Large intestine (tissue), 3 donors: ENCODE results near the gene HDDC3. TPM values are rescaled to one million over a fixed set of nuclear protein-coding genes. Genes with fewer than 3 reads are reported as not detected.
"Not testable (repeated sequence)": the region's sequence is repeated elsewhere in the genome, so short reads cannot be mapped to it uniquely, and the experiment has no call there.

Experiments used
- DNase-seq, 2 donors: peaks; one replicate each; pipeline versions ENCODE4 v3.0.0 to v3.0.0-alpha.2; 2013
- H3K27ac ChIP-seq: one replicate; pipeline ENCODE4 v1.5.1; 2013; ENCODE audit warnings: low read length
- H3K27me3 ChIP-seq: 2 replicates; pipeline ENCODE4 v1.6.1; 2013; ENCODE audit warnings: low read length; ENCODE audit not compliant: control insufficient read depth, insufficient read depth
- H3K36me3 ChIP-seq: 2 replicates; pipeline ENCODE4 v1.6.1; 2013; ENCODE audit warnings: low read length; ENCODE audit not compliant: control insufficient read depth, insufficient read depth
- H3K4me1 ChIP-seq: one replicate; pipeline ENCODE4 v1.6.1; 2013; ENCODE audit warnings: low read length; ENCODE audit not compliant: control insufficient read depth, insufficient read depth
- H3K4me3 ChIP-seq: one replicate; pipeline ENCODE4 v1.5.1; 2013; ENCODE audit warnings: low read length
- H3K9me3 ChIP-seq: one replicate; pipeline ENCODE4 v1.6.1; 2013; ENCODE audit warnings: mild to moderate bottlenecking, low read depth, low read length, moderate library complexity; ENCODE audit not compliant: control insufficient read depth
- WGBS: methylation state at CpG from one replicate; pipeline ENCODE4 v1.1.5; 2013; ENCODE audit warnings: low lambda C conversion rate; ENCODE audit not compliant: insufficient coverage; 5-methylcytosine and 5-hydroxymethylcytosine counted together
- polyA plus RNA-seq: library from polyadenylated mRNA; unstranded; fragments of 120-200 nt; gene quantifications from one replicate; pipeline ENCODE4 v1.2.1, GENCODE V29; 2013

Gene HDDC3
- polyA plus RNA-seq, 1 donor: 19.2 TPM

GRCh38 chr15:90910441-90911301 lies 21.7 kb downstream of the HDDC3 start:
- Histone ChIP-seq H3K27me3 (no peaks in the 10 kb centered on the region), H3K36me3 (peaks cover 86% of the 10 kb centered on the region), H3K4me1 (no peaks in the 10 kb centered on the region), H3K9me3 (no peaks in the 10 kb centered on the region), H3K27ac (no peak overlapping the region), H3K4me3 (no peak overlapping the region)
- no peak for DNase-seq
- WGBS: no CpG with 5 or more reads among the region's 24 CpGs

- peaks cover 88% of the 10 kb centered on the region for H3K36me3 ChIP-seq
- no peak overlapping the region for H3K27ac ChIP-seq
- WGBS: no CpG with 5 or more reads among the region's 8 CpGs
- H3K9me3 ChIP-seq: no peaks in the 10 kb centered on the region
- H3K4me1 ChIP-seq: no peaks in the 10 kb centered on the region
- no peak for DNase-seq
- no peaks in the 10 kb centered on the region for H3K27me3 ChIP-seq
- no peak overlapping the region for H3K4me3 ChIP-seq
Measured at GRCh38 chr15:90909976-90910375, 22.4 kb downstream of the HDDC3 start.

DNA sequence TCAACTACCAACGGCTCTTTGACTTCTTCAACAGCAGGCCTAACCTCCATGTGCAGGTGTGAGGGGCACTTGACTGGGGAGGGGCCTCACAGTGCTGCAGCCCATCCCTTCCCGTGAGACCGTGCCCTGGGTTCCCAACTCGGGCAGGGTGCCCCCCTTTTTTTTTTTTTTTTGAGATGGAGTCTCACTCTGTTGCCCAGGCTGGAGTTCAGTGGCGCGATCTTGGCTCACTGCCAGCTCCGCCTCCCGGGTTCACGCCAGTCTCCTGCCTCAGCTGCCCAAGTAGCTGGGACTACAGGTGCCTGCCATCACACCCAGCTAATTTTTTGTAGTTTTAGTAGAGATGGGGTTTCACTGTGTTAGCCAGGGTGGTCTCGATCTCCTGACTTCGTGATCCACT lies 22.9 kb downstream of the HDDC3 start:
- DNase-seq, H3K4me1 ChIP-seq, H3K9me3 ChIP-seq, H3K27me3 ChIP-seq, H3K4me3 ChIP-seq, H3K27ac ChIP-seq: not testable (repeated sequence)
- WGBS: no CpG with 5 or more reads among the region's 11 CpGs
- H3K36me3 ChIP-seq: peaks cover 86% of the 10 kb centered on the region

- H3K36me3 ChIP-seq: peaks cover 77% of the 10 kb centered on the region
- DNase-seq: no peak
Measured at GRCh38 chr15:90907838-90908507, 24.4 kb downstream of the HDDC3 start.

GRCh38 chr15:90907051-90907660 lies 25.2 kb downstream of the HDDC3 start:
- H3K9me3 ChIP-seq: no peaks in the 10 kb centered on the region
- H3K36me3 ChIP-seq: peaks cover 69% of the 10 kb centered on the region
- H3K4me3 ChIP-seq: no peak overlapping the region
- no peaks in the 10 kb centered on the region for H3K27me3 ChIP-seq
- no CpG with 5 or more reads among the region's 15 CpGs for WGBS
- H3K4me1 ChIP-seq: peaks cover 7% of the 10 kb centered on the region
- no peak for DNase-seq
- H3K27ac ChIP-seq: no peak overlapping the region

More at GRCh38 chr15:90907838-90908507, 24.4 kb downstream of the HDDC3 start:
- H3K27me3 ChIP-seq: no peaks in the 10 kb centered on the region
- H3K4me1 ChIP-seq: peaks cover 7% of the 10 kb centered on the region
- H3K4me3 ChIP-seq: no peak overlapping the region
- no CpG with 5 or more reads among the region's 9 CpGs for WGBS
- H3K9me3 ChIP-seq: no peaks in the 10 kb centered on the region
- no peak overlapping the region for H3K27ac ChIP-seq

DNA sequence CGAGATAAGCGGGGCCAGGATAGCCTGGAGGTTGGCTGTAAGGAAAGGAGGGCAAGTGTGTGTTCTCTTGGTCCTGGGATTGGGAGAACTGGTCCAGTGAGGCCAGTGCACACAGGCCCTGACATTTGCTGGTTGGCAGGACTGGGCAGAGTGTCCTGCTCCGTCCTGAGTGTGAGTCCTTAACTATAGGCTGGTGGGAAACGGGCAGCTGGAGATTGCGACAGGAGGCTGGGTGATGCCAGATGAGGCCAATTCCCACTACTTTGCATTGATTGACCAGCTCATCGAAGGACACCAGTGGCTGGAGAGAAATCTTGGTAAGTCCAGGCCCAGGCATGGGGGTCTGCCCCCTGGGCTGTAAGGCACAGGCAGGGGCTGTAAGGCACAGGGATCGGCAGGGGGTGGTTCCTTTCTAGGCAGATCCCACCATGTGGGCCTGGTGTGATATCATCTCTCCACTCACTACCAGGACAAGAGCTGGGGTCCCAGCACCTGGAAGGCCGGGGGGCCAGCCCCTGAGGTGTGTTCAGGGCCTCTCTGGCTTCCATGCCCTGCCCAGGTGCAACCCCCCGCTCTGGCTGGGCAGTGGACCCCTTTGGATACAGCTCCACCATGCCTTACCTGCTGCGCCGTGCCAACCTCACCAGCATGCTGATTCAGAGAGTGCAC lies 26.0 kb downstream of the HDDC3 start:
- no CpG with 5 or more reads among the region's 11 CpGs for WGBS
- Histone ChIP-seq H3K4me1 (peaks cover 7% of the 10 kb centered on the region), H3K27ac (no peak overlapping the region), H3K9me3 (no peaks in the 10 kb centered on the region), H3K27me3 (no peaks in the 10 kb centered on the region), H3K36me3 (peaks cover 60% of the 10 kb centered on the region), H3K4me3 (no peak overlapping the region)
- DNase-seq: no peak

GRCh38 chr15:90905306-90906180 lies 26.8 kb downstream of the HDDC3 start:
- Histone ChIP-seq H3K27ac (no peak overlapping the region), H3K4me1 (peaks cover 7% of the 10 kb centered on the region), H3K9me3 (no peaks in the 10 kb centered on the region), H3K4me3 (no peak overlapping the region), H3K36me3 (peaks cover 53% of the 10 kb centered on the region), H3K27me3 (no peaks in the 10 kb centered on the region)
- no CpG with 5 or more reads among the region's 28 CpGs for WGBS
- no peak for DNase-seq

DNA sequence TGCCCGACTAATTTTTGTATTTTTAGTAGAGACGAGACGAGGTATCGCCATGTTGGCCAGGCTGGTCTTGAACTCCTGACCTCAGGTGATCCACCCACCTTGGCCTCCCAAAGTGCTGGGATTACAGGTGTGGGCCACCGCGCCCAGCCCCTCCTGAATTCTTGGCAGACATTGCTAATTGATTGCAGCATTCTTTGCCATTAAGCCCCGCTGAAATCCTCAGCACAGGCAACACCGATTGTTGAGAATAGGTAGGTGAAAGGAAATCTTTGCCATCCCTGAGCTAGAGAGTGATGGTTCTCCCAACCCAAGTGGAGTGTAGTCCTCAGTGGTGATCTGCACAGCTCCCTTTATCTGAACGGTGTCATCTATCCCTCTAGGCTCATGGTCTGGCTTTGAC lies 27.6 kb downstream of the HDDC3 start:
- no peaks in the 10 kb centered on the region for H3K27me3 ChIP-seq
- peaks cover 45% of the 10 kb centered on the region for H3K36me3 ChIP-seq
- no peaks in the 10 kb centered on the region for H3K9me3 ChIP-seq
- H3K27ac ChIP-seq: no peak overlapping the region
- H3K4me3 ChIP-seq: no peak overlapping the region
- peaks cover 7% of the 10 kb centered on the region for H3K4me1 ChIP-seq
- WGBS: no CpG with 5 or more reads among the region's 9 CpGs
- DNase-seq: no peak

DNA sequence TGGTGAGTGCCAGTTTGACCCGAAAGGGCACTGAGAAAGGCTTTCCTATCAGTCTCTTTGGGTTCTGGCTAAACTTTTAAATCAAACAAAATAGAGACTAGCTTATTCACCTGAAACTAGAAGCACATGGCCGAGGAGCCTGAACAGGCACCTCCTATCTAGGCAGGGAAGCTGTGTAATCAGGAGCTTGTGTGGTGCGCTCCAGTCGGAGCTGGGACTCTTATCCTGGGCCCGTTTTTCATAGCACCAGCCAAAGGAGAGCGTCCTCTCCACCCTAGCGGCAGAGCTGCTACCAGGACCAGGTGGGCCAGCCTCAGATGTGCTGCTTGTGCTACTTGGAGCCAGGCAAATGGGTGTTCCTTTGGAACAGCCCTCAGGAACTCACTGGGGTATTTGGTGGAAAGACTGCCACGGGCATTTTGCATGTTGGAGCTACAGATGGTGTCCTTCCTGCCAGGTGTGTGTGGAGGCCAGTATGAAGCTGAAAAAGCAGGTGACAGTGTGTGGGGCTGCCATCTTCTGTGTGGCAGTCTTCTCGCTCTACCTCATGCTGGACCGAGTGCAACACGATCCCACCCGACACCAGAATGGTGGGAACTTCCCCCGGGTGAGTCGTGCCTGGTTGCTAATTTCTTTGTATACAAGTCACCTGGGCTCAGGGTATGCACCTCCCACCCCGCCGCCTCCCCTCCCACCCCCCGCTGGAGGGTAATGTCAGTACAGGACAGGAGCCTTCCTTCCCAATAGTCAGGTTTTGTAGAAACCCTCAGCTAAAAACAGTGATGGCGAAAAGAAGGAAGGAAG lies 28.4 kb downstream of the HDDC3 start:
- H3K4me3 ChIP-seq: peak overlapping the region; percentile 80
- DNase-seq: peak in 1 of 2 donors; percentile 53
- no CpG with 5 or more reads among the region's 18 CpGs for WGBS

More for the DNA sequence above, 28.4 kb downstream of the HDDC3 start:
- Histone ChIP-seq H3K36me3 (peaks cover 39% of the 10 kb centered on the region), H3K4me1 (peaks cover 7% of the 10 kb centered on the region), H3K9me3 (no peaks in the 10 kb centered on the region), H3K27me3 (no peaks in the 10 kb centered on the region), H3K27ac (peak overlapping the region; percentile 90)
